Measurements from ENCODE around the gene TMSB10.

GRCh38 chr2:84919885-84920580 is 14.6 kb downstream of the TMSB10 start:
- TF ChIP-seq CTCF (IDR thresholded peaks at IDR 0.05; ENCODE audit: poor library complexity) (no peak), EZH2 (IDR thresholded peaks at IDR 0.05; ENCODE audit: borderline replicate concordance) (no peak)
